ENCODE data around the gene ZNF431. TPM values are rescaled to one million over a fixed set of nuclear protein-coding genes. Genes with fewer than 3 reads are reported as not detected.

The ZNF431 gene
- total and polyA plus RNA-seq, 2 of the 8 experiments (the other 6 are each of a cell fraction or from before 2014, with no cell fraction given): 6.7 to 43.2 TPM

DNA sequence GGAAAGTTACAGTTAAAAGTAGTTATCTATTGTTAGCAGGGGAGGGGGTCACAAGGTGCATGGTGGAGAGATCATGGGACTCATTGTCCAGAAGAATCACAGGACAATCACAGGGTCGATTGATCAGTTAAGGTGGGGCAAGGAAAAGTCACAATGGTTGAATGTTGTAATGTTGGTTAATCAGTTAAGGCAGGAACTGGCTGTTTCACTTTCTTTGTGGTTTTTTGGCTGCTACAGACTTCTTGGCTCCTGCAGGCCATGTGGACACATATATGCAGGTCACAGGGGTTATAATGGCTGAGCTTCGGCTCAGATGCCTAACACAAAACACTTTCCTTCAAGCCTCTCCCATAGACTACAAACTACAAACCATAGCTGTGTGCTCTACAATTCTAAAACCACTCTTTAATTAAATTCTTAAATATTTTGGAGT, 6.9 kb upstream of the ZNF431 start:
- no peak overlapping the region for H4K5ac ChIP-seq (ENCODE audit: insufficient read length, low read depth, low read length)
- no peak overlapping the region for H2AK5ac ChIP-seq (ENCODE audit: low read depth, low read length)
- H2AFZ ChIP-seq (ENCODE audit: low read length): no peak overlapping the region
- no peak overlapping the region for H3K14ac ChIP-seq (ENCODE audit: insufficient read length)
- H3K23ac ChIP-seq (ENCODE audit: insufficient read length): no peak overlapping the region
- H2BK120ac ChIP-seq (replicated peaks; ENCODE audit: low read depth, low read length): no peak overlapping the region
- no peak overlapping the region for H3K9ac ChIP-seq (replicated peaks in 1 of 4; ENCODE audit: extremely low read depth in 1 of 4, low read depth in 3 of 4, low read length in 3 of 4)
- H3K4me2 ChIP-seq (ENCODE audit: insufficient read depth in 1 of 2, low read depth in 2 of 2, low read length in 2 of 2): no peak overlapping the region
- ChIA-PET CTCF (ENCODE audit: partially characterized antibody) (no interaction called here), POLR2A (ENCODE audit: partially characterized antibody) (interaction anchor here (1.1 kb wide), 1 partner anchor 8 kb away, joined by 3 read pairs; no protein-coding TSS in a partner anchor)
- H3K4ac ChIP-seq (replicated peaks; ENCODE audit: insufficient read length, low read depth, low read length): no peak overlapping the region
- H3K79me1 ChIP-seq (ENCODE audit: low read depth, low read length): no peaks in the 10 kb centered on the region
- no peaks in the 10 kb centered on the region for H4K20me1 ChIP-seq (replicated peaks in 1 of 2; ENCODE audit: control insufficient read depth in 1 of 2, insufficient read depth in 2 of 2, low read length in 2 of 2)
- no peak overlapping the region for H3K4me3 ChIP-seq (ENCODE audit: extremely low read depth in 1 of 4, insufficient read depth in 2 of 4, low read depth in 3 of 4, low read length in 4 of 4)
- DNase-seq (ENCODE audit: low read depth in 1 of 2, low spot score in 2 of 2) (no peak), FAIRE-seq (no peak)
- H4K91ac ChIP-seq (replicated peaks; ENCODE audit: insufficient read length, low read length): no peak overlapping the region
- H3K36me3 ChIP-seq (ENCODE audit: control insufficient read depth in 2 of 4, insufficient read depth in 4 of 4, low read length in 3 of 4): no peaks in the 10 kb centered on the region
- no peak overlapping the region for H2BK5ac ChIP-seq (ENCODE audit: low read depth, low read length)
- WGBS, 2 experiments (ENCODE audit: extremely low coverage in 1 of 2, insufficient coverage in 1 of 2, insufficient read length in 1 of 2, insufficient replicate concordance in 2 of 2, low coverage in 1 of 2, low lambda C conversion rate in 2 of 2, missing lambda C conversion rate in 1 of 2): 97% methylated on average over 2 of the region's 2 CpGs; no CpG with 5 or more reads in 1 of the 2 experiments
- no peaks in the 10 kb centered on the region for H3K27me3 ChIP-seq (replicated peaks in 1 of 4; ENCODE audit: control insufficient read depth in 3 of 4, extremely low read depth in 1 of 4, insufficient read depth in 3 of 4, low read length in 3 of 4)
- no peak overlapping the region for H2BK15ac ChIP-seq (ENCODE audit: low read length)
- H3K56ac ChIP-seq (replicated peaks; ENCODE audit: insufficient read length, low read depth, low read length): no peak overlapping the region
- H3K4me1 ChIP-seq (replicated peaks in 1 of 4; ENCODE audit: control insufficient read depth in 3 of 4, insufficient read depth in 4 of 4, low read length in 3 of 4): no peaks in the 10 kb centered on the region; a peak in 1 of 7 replicates
- no peaks in the 10 kb centered on the region for H3K23me2 ChIP-seq (ENCODE audit: low read depth, low read length)
- H3K18ac ChIP-seq (ENCODE audit: extremely low read depth, low read length): no peak overlapping the region
- no peak overlapping the region for H3K27ac ChIP-seq (ENCODE audit: low read depth, low read length)
- no peaks in the 10 kb centered on the region for H3K9me3 ChIP-seq (ENCODE audit: insufficient read depth in 2 of 2, low read depth in 1 of 2, low read length in 1 of 2)
- H2BK20ac ChIP-seq (ENCODE audit: low read length): no peak overlapping the region
- H3K79me2 ChIP-seq (ENCODE audit: control insufficient read depth in 1 of 2, insufficient read depth in 2 of 2, low read length in 2 of 2): no peaks in the 10 kb centered on the region
- H2BK12ac ChIP-seq (ENCODE audit: low read depth, low read length): no peak overlapping the region
- no peak overlapping the region for H4K8ac ChIP-seq (ENCODE audit: extremely low read depth, insufficient read depth, low read length)
- TF ChIP-seq POLR2AphosphoS5 (IDR thresholded peaks at IDR 0.05; ENCODE audit: low read depth, low read length) (no peak), CBX8 (IDR thresholded peaks at IDR 0.05; ENCODE audit: borderline replicate concordance, low read depth, low read length) (no peak), POU5F1 (IDR thresholded peaks at IDR 0.05; ENCODE audit: low read depth, low read length) (no peak), SRF (IDR thresholded peaks at IDR 0.05; ENCODE audit: low read depth, low read length) (no peak), PHF8 (conservative IDR thresholded peaks at IDR 0.05; ENCODE audit: low read depth, low read length) (no peak), TAF1 (IDR thresholded peaks at IDR 0.05; ENCODE audit: low read depth, low read length) (no peak), E2F6 (IDR thresholded peaks at IDR 0.05) (no peak), TEAD4 (IDR thresholded peaks at IDR 0.05; ENCODE audit: low read depth, low read length) (no peak), POLR2A (IDR thresholded peaks at IDR 0.05; ENCODE audit: control extremely low read depth in 1 of 2, low read depth in 2 of 2, low read length in 2 of 2) (no peak), JUN (IDR thresholded peaks at IDR 0.05; ENCODE audit: low read depth, low read length) (no peak)
- TF ChIP-seq, protein P1, sequence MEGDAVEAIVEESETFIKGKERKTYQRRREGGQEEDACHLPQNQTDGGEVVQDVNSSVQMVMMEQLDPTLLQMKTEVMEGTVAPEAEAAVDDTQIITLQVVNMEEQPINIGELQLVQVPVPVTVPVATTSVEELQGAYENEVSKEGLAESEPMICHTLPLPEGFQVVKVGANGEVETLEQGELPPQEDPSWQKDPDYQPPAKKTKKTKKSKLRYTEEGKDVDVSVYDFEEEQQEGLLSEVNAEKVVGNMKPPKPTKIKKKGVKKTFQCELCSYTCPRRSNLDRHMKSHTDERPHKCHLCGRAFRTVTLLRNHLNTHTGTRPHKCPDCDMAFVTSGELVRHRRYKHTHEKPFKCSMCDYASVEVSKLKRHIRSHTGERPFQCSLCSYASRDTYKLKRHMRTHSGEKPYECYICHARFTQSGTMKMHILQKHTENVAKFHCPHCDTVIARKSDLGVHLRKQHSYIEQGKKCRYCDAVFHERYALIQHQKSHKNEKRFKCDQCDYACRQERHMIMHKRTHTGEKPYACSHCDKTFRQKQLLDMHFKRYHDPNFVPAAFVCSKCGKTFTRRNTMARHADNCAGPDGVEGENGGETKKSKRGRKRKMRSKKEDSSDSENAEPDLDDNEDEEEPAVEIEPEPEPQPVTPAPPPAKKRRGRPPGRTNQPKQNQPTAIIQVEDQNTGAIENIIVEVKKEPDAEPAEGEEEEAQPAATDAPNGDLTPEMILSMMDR (IDR thresholded peaks at IDR 0.05; ENCODE audit: control extremely low read depth in 1 of 3, insufficient read depth in 1 of 3, low read depth in 1 of 3, low read length in 3 of 3): no peak
